Placental epithelial cell (primary cell): ENCODE measurements around the gene HCRTR1. TPM values are rescaled to one million over a fixed set of nuclear protein-coding genes. Genes with fewer than 3 reads are reported as not detected.

ENCODE experiments used
- total RNA-seq: library from RNA; depleted of rRNA; stranded (reverse); fragments of >200 nt; gene quantifications from 2 replicates; pipeline ENCODE4 v1.2.3, GENCODE V29; 2012

HCRTR1 gene
- total RNA-seq: not detected in 2 replicates

DNA sequence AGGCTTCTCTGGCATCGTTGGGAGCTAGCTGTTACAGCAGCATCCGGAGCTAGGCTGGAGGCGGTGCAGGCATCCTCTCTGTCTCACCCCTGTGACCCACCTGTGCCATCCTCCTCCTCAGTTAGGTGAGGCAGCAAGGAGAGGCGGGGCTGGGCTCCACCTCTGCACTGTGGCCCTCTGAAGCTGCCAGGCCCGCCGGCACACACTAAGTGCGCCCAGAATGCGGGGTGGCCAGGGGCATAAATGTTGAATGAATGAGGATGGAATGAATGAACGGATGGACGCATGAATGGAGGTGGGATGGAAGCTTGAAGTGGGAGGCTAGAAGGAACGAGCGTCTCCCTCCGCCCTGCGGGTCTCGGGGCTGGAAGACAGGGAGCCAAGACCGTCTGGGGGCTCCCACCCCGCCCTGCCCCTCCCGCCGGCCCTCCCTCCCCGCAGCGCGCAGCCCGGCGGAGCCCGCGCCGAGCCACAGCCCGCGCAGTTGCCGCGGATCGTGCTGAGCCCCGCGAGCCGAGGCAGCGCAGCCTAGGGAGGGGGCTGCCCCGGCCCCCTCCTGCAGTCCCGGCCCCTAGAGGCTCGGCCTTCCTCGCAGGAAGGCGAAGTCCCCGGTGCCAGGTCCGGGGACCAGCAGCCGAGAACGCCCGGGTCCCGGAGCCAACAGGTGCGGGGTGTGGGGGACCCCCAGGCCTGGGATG, at the start of gene HCRTR1:
Gene HCRTR1 (plus strand): TSS at position 472 of the 698 bp plus-strand sequence. CDS start 1,504 bp downstream, outside the sequence.

GRCh38 chr1:31576201-31576669, 41.3 kb upstream of the HCRTR1 start, which contains the start of gene TINAGL1:
TINAGL1 (plus strand) TSS chr1:31576515; CDS start chr1:31577149, 634 bp downstream.

GRCh38 chr1:31644560-31645273, 27.2 kb downstream of the HCRTR1 start, which contains the start of gene PEF1:
PEF1 (minus strand) TSS chr1:31644876; CDS start chr1:31644864, 12 bp downstream.

Other genes starting within 250 kb of the HCRTR1 start
- gene FABP3, start 244.6 kb upstream of the HCRTR1 start, total RNA-seq: 1.5 and 1.6 TPM in 2 replicates
- 12.2 and 54.7 TPM in 2 replicates for gene SERINC2, start 204.5 kb upstream of the HCRTR1 start, total RNA-seq
- gene TINAGL1, start 41.2 kb upstream of the HCRTR1 start, total RNA-seq: 13.3 and 119 TPM in 2 replicates
- 86.0 and 108 TPM in 2 replicates for gene PEF1, start 27.2 kb downstream of the HCRTR1 start, total RNA-seq
- 26.6 and 99.7 TPM in 2 replicates for gene COL16A1, start 86.3 kb downstream of the HCRTR1 start, total RNA-seq
- gene ADGRB2, start 146.7 kb downstream of the HCRTR1 start, total RNA-seq: 1.8 and 4.3 TPM in 2 replicates
- 0.54 and 0.79 TPM in 2 replicates for gene SPOCD1, start 198.3 kb downstream of the HCRTR1 start, total RNA-seq